AG04450 (cell line): ENCODE data around the gene NPEPL1. TPM values are rescaled to one million over a fixed set of nuclear protein-coding genes. Genes with fewer than 3 reads are reported as not detected.
"Not testable (repeated sequence)": the region's sequence is repeated elsewhere in the genome, so short reads cannot be mapped to it uniquely, and the experiment has no call there.

Experiments used
- CTCF ChIA-PET: fragments of 300-600, 350-600 bp; formaldehyde crosslinking; extraction: SDS; loops from one replicate; lab custom pipeline; 2022; ENCODE audit warnings: antibody characterized with exemption, inconsistent platforms; lab: Charles Lee
- POLR2A ChIA-PET: fragments of 350-600 bp; formaldehyde crosslinking; extraction: SDS; loops from one replicate; lab custom pipeline; 2021; ENCODE audit warnings: antibody characterized with exemption, inconsistent platforms; lab: Yijun Ruan, JAX
- DNase-seq: peaks from one replicate; pipeline ENCODE4 v3.0.0-alpha.2; 2011; ENCODE audit warnings: low read depth, low spot score
- H3K27ac ChIP-seq: one replicate; pipeline ENCODE4 v1.5.1; 2012; ENCODE audit warnings: low read depth, low read length, control low read depth
- H3K27me3 ChIP-seq: one replicate; pipeline ENCODE4 v1.6.0; 2012; ENCODE audit warnings: low read length; ENCODE audit not compliant: control insufficient read depth, insufficient read depth
- H3K4me3 ChIP-seq: 2 replicates; pipeline ENCODE4 v1.5.1; 2011; ENCODE audit warnings: mild to moderate bottlenecking, low read depth, low read length, control low read depth
- H3K9me3 ChIP-seq: 2 replicates; pipeline ENCODE4 v1.5.1; 2012; ENCODE audit warnings: low read length; ENCODE audit not compliant: control insufficient read depth, insufficient read depth
- polyA plus RNA-seq: library from polyadenylated mRNA; depleted of rRNA; stranded (reverse); fragments of >200 nt; gene quantifications from 2 replicates; pipeline ENCODE4 v1.2.3, GENCODE V29; 2011
- TF ChIP-seq, protein P1 (sequence below): IDR thresholded peaks from 2 replicates; pipeline ENCODE4 v1.5.1; 2011; ENCODE audit warnings: low read depth, low read length, control low read depth, inconsistent platforms

Gene NPEPL1
- polyA plus RNA-seq, 1 experiment = 3.6 TPM

DNA sequence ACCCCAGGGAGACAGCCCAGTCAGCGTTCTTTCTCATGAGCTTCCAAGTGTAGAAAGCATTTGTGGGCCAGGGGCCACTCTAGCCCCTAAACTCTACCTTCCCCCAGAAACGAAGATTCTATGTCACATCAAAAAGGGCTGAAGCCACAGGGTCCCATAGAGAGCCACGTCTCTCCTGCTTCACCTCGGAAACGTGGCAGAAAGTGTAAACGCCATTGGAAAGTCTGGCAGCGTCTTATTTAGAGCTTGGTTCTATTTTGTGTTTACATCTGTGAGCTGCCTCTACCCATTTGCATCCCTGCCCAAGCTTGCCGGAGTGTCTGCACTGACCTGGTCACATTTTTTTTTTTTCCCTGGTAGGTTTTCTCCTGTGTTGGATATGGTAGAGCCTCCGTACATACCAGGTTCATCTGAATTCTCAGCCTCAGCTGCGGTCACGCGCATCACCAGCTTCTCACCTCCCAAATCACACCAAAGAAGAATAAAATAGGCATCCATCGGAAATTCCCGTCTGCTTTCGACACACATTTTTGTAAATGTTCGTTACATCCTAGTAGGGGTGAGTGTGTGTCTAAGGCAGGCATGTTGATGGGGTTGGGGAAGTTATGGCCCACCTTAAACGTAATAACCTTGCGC lies 62.6 kb downstream of the NPEPL1 start:
- Histone ChIP-seq H3K9me3 (no peaks in the 10 kb centered on the region; the same call in 1 of the 2 replicates), H3K27ac (no peak overlapping the region), H3K27me3 (peaks cover 11% of the 10 kb centered on the region), H3K4me3 (no peak overlapping the region)
- no peak for DNase-seq
- POLR2A ChIA-PET = interaction anchor here (0.5 kb wide), 1 partner anchor 104 kb away, joined by 5 read pairs; no protein-coding TSS in a partner anchor
- CTCF ChIA-PET = no interaction called here
- TF ChIP-seq, protein P1, sequence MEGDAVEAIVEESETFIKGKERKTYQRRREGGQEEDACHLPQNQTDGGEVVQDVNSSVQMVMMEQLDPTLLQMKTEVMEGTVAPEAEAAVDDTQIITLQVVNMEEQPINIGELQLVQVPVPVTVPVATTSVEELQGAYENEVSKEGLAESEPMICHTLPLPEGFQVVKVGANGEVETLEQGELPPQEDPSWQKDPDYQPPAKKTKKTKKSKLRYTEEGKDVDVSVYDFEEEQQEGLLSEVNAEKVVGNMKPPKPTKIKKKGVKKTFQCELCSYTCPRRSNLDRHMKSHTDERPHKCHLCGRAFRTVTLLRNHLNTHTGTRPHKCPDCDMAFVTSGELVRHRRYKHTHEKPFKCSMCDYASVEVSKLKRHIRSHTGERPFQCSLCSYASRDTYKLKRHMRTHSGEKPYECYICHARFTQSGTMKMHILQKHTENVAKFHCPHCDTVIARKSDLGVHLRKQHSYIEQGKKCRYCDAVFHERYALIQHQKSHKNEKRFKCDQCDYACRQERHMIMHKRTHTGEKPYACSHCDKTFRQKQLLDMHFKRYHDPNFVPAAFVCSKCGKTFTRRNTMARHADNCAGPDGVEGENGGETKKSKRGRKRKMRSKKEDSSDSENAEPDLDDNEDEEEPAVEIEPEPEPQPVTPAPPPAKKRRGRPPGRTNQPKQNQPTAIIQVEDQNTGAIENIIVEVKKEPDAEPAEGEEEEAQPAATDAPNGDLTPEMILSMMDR = no peak

DNA sequence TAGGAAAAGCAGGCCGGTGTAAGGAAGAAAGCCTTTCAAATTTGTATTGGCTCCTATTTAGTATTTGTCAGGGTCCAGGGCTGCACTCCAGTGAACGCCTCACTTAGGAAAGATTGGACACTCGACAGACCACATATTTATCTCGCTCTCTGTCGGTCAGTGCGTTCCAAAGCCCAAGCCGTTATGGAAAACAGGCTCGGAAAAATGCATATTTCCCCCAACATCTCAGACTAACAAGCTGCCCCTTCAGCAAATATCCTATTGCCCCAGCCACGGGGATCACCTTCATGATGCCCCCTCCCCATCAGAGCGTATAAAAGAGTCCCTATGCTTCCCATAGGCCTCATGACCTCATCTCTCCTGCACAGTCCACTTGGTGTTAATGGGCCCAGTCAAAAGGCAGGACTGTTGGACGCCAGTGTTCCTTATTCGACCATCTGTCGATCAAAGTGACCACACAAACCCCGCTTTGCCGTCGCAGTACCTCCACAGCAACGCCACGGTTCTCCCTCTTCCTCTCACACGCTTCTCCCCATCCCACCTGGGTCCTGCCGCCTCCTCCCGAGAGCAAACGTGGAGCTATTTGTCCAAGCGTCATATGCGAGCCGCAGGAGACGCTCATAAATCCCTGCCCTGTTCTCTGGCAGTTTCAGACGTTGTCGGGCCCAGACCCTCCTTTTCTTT lies 63.3 kb downstream of the NPEPL1 start:
- POLR2A ChIA-PET = no interaction called here
- Histone ChIP-seq H3K27ac (no peak overlapping the region), H3K27me3 (peaks cover 8% of the 10 kb centered on the region)

DNA sequence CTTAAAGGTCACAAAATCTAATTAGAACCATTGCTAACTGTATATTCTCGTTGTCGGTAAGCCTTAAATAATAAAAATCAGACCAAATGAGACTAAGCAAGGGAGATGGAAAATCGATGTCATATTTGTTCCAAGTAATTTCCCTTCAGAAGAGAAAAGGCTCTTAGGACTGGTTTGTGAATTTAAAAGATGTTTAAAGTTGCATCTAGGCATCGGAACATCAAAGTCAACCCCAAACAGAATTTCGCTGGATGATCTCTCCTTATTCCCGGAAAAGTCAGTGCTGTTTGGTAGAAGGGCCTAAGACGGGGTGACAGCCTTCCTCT lies 63.8 kb downstream of the NPEPL1 start:
- Histone ChIP-seq H3K27ac (no peak overlapping the region), H3K9me3 (no peaks in the 10 kb centered on the region; the same call in 1 of the 2 replicates), H3K4me3 (no peak overlapping the region), H3K27me3 (peaks cover 8% of the 10 kb centered on the region)
- POLR2A ChIA-PET = no interaction called here
- CTCF ChIA-PET = no interaction called here
- TF ChIP-seq, protein P1 = no peak
- no peak for DNase-seq

More for the DNA sequence above, 63.3 kb downstream of the NPEPL1 start:
- CTCF ChIA-PET = no interaction called here
- no peak for DNase-seq
- Histone ChIP-seq H3K9me3 (no peaks in the 10 kb centered on the region; the same call in 1 of the 2 replicates), H3K4me3 (no peak overlapping the region)
- TF ChIP-seq, protein P1 = no peak

DNA sequence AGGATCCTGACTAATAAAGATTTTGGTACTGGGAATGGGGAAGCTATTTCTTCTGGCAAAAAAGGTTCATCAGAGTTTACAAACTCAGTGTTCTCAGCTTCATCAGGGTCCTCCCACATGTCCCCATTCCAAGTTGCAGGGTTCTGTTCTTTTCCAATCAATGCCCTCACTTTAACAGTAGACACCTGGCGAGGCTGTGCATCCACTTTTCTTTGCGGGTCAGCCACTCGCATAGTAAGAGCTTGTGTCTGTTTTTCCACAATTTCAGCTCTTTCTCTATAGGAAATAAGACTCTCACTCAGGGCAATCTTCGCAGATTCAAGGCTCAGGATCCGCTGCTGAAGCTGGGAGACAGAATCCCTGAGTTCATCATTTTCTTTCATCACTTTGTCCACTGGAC lies 65.0 kb downstream of the NPEPL1 start:
- H3K27ac ChIP-seq, H3K9me3 ChIP-seq, H3K4me3 ChIP-seq, DNase-seq, POLR2A ChIA-PET, H3K27me3 ChIP-seq: not testable (repeated sequence)
- CTCF ChIA-PET = interaction anchor here (0.6 kb wide), 1 partner anchor 40 kb away, joined by 3 read pairs; no protein-coding TSS in a partner anchor

DNA sequence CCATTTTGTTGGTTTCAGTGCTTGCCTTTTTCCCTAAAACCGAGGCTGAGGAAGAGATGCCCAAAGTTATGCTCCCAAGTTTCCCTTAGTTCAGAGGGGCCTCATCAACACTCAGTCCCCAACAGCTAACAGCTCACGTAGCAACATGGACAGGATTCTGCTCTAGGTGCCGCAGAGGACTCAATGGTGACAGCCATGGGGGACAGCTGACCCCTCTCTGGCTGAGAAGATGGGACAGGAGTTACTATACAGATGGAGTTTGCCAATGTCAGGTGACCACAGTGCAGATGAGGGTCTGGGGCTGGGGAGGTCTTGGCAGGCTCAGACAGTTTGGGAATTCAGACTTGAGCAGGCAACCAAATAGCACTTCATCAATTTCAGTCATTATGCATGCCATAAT lies 67.3 kb downstream of the NPEPL1 start:
- ChIA-PET POLR2A (no interaction called here), CTCF (no interaction called here)
- TF ChIP-seq, protein P1 = no peak
- H3K4me3 ChIP-seq = no peak overlapping the region
- no peaks in the 10 kb centered on the region; the same call in 1 of the 2 replicates for H3K9me3 ChIP-seq
- peaks cover 8% of the 10 kb centered on the region for H3K27me3 ChIP-seq
- DNase-seq = no peak
- no peak overlapping the region for H3K27ac ChIP-seq
